Fibroblast of upper back skin (primary cell): ENCODE results near the gene CLCN2.

Source experiments
- DNase-seq: peaks from one replicate; pipeline ENCODE4 v3.0.0-alpha.2; 2013

CLCN2 gene

DNA sequence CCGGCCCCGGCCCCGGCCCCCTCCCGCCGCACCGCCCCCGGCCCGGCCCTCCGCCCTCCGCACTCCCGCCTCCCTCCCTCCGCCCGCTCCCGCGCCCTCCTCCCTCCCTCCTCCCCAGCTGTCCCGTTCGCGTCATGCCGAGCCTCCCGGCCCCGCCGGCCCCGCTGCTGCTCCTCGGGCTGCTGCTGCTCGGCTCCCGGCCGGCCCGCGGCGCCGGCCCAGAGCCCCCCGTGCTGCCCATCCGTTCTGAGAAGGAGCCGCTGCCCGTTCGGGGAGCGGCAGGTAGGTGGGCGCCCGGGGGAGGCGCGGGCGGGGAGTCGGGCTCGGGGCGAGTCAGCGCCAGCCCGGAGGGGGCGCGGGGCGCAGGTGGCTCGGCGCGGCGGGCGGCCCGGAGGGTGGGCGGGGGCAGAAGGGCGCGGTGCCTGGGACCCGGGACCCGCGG, 18.8 kb upstream of the CLCN2 start:
- DNase-seq = peak; percentile 29

DNA sequence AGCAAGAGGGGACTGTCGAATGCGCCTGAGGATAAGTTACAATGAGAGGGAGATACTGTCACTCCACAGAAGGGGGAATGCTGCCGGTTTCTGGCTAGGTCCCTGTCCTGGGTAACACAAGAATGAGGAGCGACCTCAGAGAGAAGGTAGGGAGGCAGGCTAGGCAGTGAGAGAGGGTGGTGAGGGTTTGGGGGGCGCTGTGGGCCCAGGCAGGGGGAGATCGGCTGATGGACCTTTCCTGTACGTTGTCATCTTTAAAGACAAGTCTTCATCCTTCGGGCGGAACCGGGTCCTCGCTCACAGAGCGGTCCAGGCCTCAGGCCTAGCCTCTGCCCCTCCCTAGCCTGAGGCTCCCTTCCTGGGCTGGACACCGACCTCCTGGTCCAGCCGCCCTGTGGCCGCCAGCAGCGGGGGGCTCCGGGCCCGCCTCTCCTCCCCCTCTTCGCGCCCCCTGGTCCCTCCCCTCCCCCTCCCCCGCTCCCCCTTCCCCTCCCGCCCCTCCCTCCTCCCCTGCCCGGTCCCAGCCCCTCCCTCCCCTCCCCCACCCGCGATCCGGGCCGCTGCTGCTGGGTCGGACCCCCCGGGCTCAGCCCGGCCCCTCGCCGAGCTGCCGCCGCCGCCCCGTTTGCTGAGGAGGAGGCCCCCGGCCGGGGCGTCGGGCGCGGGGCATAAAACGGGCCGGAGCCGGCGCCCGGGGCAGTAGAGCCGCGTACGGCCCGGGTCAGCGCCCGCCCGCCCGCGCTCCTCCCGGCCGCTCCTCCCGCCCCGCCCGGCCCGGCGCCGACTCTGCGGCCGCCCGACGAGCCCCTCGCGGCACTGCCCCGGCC, 18.2 kb upstream of the CLCN2 start, which contains the start of gene CHRD:
Gene CHRD, plus strand, starts transcription at position 697 of the 827 bp plus-strand sequence. CDS start 265 bp downstream, outside the sequence.
- DNase-seq = no peak

DNA sequence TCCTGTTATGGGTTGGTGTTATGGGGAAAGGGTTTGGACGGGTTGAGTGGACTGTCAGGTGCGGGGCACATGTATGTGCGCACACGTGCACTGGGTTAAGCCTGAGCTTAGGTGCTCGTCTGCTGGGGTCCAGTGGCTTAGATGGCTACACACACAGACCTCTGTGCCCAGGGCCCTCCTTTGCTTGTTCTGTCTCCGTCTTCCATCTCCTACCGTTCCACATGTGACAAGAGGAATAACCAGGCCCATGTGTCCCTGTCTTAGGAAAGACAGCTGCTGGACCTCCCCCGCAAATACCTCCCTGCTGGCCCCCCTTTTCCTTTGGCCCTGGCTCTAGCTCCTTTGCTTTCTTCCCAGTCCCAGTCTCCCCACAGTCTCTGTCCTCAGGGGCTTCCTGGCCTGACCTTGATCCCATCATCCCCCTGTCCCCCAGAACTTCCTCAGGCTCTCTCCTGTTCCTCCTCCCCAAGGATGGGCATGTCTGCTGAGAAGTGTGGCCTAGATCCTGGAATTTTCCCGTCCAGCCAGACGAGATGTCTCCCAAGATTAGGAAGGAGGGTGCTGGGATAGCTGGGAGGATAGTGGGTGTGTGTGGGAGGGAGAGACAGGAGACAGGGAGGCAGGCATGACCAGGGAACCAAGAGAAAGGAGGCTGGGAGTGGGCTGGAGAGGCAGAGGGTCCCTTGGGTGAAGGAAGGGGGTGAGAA, 17.4 kb upstream of the CLCN2 start:
- DNase-seq = no peak

DNA sequence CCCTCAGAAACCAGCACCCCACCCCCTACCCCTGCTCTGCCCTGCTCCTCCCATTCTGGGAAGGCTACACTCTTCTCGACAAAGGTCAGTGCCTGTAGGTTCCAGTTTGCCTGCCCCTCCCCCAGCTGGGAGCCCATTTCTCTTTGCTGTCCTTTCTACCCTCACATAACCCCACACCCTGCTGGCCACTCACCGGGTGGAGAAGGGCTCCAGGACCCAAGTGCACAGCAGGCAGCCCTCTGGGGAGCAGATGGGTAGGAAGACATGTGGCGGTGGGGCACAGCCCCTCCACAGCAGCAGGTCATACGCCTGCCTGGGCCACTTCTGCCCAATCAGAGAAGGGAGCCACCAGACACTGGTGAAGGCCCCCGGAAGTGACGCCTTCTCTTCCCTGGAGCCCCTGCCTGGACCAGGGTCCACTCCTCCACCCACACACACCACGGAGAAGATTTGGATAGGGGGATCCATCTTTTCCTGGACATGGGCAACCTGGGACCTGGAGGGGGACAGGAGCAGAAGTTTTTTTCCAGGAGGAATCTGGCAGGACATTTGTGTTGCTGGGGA, 16.6 kb upstream of the CLCN2 start, which contains the start of gene THPO:
Gene THPO, minus strand, starts transcription at position 326 of the 564 bp plus-strand sequence. CDS start 1,948 bp downstream, outside the sequence.
- no peak for DNase-seq

DNA sequence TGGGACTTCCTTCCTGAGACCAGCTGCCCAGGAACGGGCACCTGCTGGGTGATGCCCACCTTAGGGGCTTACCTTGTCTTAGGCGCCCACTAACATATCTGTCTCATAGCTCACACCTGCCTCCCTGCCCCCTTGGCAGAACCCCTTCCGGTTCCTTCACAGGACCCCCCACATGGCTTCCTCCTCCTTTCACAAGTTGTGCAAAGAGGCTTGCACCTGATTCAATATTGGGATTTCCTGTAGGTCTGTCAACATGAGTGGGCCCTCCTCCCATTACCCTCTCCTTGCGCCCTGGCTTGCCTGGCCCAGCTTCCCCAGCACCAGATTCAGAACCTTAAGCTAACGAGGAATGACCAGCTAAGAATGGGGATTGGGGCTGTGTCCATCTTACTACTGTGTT, 16.0 kb upstream of the CLCN2 start:
- DNase-seq = no peak

DNA sequence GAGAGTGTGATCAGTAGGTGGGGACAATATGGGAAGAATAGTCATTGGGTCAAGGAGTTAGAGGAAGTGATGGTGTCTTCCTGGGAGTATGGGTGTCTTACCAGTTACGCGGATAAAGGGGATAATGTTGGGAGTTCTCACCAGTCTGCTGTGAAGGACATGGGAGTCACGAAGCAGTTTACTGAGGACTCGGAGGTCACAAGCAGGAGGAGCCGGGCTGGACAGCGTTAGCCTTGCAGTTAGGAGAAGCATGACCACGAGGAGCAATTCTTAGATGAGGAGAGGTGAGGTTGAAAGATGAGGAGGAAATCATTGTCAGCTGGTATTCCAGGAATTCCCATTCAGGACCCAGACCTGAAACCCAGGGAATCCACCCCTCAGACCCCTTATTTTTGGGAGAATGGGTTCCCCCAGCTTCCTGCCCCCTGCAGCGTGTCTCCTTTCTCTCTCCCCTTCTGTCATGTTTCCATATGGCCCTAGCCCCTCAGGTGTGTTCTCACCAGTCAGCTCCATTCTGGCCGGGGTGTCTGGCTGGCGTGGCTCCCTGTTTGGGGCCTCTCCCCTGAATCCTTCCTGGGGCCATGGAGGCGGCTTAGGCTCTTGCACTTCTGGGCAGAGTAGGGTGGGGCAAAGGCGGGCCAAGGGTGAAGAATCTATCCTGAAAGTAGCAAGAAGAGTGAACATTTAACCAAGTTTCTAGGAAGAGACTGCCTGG, 14.5 kb upstream of the CLCN2 start:
- DNase-seq = no peak

DNA sequence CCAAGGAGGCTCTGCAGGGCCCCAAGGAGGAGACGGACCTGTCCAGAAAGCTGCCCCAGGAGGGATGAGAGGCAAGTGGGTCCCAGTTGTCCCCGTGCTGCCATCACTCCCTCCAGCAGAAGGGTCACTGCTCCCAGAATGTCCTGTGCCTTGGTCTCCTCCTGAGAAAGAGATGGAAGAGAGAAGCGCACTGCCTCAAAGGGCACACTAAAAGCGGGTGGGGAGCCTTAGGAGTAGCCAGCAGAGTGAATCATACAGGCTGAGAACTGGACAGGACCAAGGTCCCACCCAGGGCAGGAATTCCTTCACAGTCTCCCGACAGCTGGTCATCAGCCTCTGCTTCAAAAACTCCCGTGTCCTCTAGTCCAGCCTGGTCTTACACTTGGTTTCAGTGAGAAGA, 12.0 kb upstream of the CLCN2 start:
- DNase-seq = peak; percentile 12

DNA sequence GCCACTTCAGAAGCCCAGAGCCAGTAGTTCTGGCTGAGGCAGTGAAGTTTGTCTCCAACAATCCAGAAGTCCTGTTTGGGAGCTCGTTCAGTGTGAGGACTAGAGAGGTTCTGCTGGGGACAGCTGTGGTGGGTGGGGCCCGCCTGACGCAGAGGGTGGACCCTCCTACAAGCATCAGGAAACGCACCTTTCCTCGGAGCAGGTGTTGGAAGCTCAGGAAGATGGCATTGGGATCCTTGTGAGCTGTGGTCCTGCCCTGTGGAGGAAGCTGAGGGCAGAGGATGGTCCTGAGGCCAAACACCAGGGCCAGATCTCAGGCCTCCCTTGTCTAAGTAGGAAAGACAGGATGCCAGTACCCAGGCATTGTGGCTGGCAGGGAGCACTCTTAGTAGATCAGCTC, 11.5 kb upstream of the CLCN2 start:
- DNase-seq = no peak

DNA sequence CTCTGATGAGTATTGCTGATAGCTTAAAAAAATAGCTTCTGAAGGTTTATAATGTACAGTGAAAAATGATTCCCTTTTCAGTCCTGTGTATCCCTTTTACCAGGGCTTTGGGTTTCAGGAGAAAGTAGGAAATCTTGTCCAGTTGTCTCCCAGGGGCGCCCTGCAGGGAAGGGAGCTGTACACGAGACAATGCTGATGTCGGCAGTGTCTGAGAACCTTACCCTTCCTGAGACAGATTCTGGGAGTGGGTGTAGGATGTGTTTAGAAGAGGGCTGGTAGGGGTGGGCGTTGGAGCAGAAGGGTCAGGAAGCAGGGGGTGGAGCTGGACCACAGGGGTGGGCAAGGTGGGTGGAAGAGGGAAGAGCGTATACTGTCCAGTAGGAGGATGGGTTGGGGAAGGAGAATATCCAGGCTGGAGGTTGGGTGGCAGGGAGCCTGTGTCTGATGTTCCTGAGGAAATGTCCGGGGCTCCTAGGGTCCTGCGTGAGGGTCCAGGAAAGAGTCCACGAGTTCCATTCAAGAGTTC, 11.0 kb upstream of the CLCN2 start:
- no peak for DNase-seq

DNA sequence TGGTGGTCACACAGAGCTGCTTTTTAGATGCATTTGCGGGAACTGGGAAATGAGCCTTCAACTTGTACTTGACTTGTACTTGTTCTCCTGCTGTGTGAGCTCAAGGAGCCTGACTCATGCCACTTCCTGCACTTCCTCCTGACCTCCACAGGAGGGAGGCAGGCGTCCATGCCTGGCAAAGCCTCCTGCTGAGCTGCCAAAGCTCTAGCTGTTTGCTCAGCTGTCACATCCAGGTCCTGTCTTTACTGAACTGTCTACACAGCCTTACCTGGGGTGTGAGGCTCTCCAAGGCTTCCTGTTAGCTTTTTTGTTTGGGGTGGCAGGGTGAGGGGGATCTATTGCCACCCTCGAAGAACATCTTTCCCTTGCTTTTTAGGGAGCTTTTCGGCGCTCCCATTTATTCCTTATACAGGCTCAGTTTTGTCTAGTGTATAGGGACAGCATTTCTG, 10.2 kb upstream of the CLCN2 start:
- peak; percentile 86 for DNase-seq

DNA sequence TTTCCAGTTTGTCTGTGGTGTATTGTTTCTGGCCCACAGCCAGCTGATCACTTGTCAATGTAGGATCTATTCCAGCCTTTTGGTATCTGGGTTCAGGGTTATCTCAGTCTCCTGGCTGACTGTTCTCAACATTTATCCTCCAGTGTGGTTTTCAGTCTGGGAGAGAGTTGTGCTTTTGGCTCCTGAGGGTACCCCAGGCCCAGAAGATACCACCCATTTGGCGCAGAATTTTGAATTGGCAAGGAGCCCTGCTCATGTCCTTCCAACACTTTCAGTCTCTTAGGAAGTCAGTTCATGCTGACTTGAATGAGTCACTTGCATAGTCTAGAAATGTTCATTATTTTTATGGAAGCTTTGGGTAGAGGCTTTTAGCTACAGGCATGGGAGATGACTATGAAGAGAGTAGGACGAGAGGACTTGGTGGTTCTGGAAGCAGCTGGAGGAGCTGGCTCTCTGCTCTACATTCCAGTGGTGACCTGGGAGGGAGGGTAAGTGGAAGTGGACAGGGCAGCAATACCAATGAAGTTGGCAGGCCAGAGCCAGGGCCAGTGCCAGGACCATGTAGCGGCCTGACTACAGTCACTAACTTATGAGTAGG, 7.3 kb upstream of the CLCN2 start:
- peak; percentile 72 for DNase-seq

DNA sequence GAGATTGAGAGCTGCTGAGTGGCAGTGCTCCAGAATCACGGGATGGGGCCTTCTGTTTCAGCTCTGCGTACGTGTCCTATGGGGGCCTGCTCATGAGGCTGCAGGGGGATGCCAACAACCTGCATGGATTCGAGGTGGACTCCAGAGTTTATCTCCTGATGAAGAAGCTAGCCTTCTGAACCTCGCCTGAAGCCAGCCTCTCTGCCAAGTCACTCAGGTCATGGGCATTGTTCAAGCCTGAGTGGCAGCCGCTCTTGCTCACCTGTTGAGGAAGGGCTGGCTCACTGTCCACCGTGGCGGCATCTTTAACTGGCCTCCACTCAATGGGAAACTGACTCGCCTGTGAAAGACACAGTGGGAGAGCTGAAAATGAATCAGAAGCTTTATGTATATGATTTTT, 6.7 kb upstream of the CLCN2 start:
- DNase-seq = no peak

DNA sequence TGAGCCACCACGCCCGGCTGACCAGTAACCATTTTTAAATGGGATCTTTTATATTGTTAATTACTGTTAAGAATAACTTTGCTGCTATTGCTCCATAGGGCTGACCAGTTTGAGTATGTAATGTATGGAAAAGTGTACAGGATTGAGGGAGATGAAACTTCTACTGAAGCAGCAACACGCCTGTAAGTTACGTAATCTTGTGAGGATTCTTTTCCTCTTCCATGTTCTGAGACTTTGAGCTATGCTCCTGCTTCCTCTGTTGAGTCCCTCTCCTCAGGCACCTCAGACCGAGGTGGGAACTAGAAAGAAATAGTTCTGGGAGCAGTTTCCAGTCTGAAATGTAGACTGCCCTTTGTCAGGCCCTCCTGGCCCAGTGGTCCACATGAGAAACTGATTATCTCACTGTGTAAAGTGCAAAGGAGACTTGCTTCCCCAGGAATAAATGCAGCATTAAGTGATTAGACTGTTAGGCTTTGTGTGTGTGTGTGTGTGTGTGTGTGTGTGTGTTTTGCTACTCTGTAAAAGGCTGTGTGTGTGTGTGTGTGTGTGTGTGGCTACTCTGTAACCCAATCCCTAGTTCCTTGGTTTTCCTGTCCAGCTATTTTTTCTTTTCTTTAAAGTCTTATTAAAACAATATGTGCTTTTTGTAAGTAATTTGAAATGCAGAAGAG, 5.3 kb upstream of the CLCN2 start:
- DNase-seq = peak; percentile 59

DNA sequence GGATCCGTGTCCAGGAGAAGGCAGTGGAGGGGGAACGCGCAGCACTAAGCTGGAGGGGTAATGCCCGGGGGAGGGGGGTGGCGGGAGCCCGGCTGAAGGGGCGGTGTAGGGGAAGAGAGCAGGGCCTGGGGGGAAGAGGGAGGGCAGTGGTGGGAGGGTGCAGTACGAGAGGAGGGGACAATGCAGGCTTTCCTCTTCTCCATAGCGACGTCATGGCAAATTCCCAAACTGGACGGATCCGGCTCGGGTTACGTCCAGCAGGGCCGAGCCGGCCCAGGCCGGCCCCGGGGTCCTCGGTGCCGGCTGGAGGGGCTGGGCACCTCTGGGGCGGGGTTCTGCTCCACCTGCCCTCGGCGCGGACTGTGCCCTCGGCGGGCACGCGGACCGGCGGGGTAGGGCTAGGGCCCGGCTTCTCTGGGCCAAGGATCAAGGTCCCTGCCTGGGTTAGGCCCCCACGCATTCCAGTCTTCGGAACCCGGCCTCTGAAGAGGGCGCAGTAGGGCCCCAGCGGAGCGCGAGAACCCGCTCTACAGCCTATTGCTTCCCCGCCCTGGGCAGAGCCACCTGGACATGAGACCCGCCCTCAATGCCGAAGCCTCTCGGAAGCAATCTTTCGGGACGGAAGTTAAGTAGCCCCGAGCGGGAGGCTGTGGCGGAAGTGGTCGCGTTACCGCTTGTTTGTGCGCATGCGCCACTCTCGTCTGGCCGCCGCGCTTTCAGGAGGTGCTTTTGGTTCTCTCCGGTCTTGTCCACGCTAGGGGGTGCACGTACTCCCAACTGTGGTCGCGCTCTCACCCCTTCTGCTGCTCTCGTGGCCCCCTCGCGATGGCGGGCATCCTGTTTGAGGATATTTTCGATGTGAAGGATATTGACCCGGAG, 1.5 kb upstream of the CLCN2 start:
- DNase-seq = peak; percentile 98

DNA sequence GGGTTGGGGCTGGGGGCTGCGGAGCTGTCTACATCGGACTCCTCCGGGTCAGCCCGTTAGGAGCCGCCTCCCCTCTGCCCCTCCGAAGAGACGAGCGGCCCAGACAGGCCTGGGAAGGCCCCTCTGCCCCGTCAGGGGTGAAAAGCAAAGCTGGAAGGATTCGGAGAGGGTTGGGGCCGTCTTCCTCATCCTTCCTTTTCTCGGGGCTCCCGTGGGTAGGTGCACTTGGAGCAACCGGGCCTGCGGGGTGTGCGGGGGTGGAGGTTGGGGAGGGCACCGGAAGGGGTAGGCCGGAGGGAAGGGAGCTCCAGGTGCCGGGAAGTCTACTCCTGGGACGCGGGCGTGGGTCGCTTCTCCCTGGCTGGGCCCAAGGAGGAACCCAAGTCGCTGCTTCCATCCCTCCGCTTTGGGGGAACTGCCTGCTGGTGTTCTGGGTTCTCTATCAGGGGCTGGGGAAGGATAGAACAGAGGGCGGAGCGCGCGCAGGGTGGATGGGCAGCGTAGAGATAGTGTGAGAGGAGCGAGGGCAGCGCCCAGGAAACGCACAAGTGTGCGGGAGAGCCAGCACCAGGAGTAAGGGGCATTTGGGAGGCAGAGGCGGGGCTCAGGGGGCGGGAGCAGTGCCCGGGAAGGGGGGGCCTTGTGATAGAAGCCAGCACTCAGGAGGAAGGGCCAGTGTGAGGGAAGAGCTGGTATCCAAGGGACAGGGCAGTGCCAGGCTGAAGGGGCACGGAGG, 695 bp upstream of the CLCN2 start:
- DNase-seq = peak; percentile 36

DNA sequence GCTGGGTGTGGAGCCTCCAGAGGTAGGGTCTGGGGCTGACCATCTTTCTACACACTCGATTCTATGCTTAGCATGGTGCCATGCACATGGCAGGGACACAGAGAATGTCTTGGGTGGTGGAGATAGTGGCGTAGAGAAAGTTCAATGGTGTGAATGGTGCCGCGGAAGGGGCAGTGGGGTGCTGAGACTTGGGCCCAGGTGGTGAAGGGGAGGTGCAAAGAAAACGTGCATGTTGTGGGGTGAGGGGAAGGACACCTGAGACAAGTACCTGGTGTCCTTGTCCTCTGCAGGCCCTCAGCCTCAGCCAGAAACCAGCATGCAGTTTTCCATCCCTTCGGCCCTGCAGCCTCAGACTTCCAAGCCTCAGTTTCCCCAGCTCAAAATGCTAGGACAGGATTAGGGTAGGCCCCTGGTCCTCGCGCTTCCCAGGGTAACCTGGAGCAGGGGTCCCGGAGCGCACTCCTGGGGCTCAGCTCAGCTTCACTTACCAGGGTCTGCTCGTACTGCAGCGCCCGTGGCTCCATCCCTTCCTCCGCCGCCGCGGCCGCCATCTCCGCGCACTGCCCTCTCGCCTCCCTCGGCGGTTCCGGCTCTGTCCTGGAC, 375 bp downstream of the CLCN2 start:
- no peak for DNase-seq

DNA sequence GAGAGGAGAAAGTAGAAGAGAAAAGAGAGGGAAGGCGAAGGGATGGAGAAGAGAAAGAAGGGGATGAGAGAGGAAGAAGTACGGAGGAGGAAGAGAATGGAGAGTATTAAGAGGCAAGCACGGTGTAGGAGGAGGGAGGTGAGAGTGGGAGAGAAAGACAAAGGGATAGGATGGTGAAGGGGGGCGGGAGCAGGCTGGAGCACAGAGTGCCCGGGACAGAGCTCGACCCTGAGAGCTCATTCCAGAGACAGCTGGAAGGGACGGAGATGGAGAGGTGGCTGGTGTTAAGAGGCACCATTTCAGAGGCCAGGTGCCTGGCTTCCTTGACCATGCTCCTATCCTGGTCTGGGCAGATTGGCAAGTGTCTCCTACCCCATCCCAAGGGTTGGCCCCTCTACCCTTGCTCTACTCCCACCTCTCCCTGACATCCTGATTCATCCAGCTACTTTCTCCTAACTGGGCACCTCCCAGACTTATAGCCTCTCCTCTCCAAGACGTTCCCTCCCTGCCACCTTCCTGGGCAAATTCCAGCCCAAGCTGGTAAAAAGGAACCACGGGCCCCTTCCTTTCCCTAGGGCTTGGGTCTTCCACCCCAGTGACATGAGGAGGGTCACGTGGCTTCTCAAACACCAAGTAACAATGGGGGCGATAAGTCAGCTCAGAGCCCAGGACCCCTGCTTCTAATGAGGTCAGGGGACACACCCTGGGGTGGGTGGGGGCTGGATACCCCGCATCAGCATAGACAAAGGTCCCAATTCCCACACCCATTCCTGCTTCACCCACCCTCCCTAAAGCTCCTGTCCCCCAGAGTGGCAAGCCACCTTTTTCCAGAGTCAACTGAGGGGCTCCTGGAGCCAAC, 1.1 kb downstream of the CLCN2 start:
- no peak for DNase-seq

DNA sequence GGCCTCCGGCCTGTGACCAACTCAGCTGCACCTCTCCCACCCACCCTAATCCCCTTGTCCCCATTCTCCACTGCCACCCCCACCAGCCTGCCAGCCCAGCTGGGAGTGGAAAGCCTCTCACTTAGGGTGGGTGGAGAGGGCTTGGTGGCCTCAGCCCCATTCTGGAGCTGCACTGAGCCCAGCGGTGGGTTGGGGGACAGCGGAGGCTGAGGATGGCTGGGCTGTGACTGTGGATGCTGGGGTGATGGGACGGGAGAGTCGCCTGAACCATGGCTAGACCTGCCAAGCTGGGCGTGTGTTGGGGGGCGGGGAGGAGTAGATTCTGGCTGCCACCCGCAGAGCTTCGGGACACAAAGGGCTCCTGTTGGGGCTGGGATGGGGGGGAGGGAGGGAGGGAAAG, 1.8 kb downstream of the CLCN2 start:
- DNase-seq = no peak
